SW 1271 (cell line): ENCODE data around the gene CYGB.

Experiments
- DNase-seq, 2 experiments: peaks; one replicate each; lab custom pipeline; 2025; lab: John Stamatoyannopoulos, UW

The CYGB gene

GRCh38 chr17:76479515-76480060 lies 57.9 kb downstream of the CYGB start:
- DNase-seq: no peak

- no peak for DNase-seq
These were observed 58.6 kb downstream of the CYGB start for GRCh38 chr17:76478730-76479514.

- no peak for DNase-seq
These were observed 59.4 kb downstream of the CYGB start for GRCh38 chr17:76478097-76478496.

GRCh38 chr17:76477576-76477975 lies 59.9 kb downstream of the CYGB start:
- no peak for DNase-seq
